NCI-H82 (cell line): ENCODE data around the gene NKTR.
"Not testable (repeated sequence)": the region's sequence is repeated elsewhere in the genome, so short reads cannot be mapped to it uniquely, and the experiment has no call there.

Experiments
- DNase-seq: peaks from one replicate; lab custom pipeline; 2025; lab: John Stamatoyannopoulos, UW

NKTR gene

DNA sequence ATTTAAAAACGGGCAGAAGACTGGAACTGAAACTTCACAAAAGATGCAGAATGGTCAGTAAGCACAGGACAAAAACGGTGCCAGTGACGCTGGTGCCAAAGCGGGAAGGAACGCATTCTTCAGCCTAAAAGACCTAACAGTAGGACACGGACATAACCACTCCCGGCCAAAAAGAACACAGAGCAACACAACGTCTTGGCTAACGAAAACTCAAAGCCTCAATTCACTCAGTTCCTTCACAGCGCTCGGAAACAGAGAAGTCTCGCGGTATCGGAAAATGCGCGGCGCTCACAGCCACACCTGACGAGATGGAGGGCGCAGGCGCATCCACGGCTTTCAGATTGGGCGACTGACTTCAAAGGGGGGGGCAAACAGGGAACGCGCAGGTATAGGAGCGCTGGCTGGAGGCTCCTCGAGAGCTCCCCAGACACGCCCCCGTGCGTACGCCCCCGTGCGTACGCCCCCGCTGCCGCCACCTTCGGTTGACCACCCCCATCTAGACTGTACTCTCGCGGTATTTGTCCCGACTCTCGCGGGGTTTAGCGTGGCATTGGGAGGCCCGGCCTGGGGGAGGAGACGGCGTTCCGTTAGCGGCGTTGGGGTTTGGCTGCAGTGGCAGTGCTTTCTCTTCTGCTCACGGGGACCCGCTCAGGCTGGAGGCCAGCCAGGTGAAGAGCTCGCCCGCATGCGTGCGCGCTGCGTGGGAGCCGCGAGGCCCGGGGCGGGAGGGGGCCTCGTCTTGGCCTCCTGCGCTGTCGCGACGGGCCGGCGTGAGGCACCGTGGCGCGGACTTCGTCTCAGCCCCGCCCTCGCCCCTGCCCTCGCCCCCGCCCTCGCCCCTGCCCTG is at the start of gene NKTR:
Gene NKTR, plus strand, starts transcription at position 576 of the 847 bp plus-strand sequence. CDS start 321 bp downstream, outside the sequence.
- DNase-seq = peak; percentile 99

DNA sequence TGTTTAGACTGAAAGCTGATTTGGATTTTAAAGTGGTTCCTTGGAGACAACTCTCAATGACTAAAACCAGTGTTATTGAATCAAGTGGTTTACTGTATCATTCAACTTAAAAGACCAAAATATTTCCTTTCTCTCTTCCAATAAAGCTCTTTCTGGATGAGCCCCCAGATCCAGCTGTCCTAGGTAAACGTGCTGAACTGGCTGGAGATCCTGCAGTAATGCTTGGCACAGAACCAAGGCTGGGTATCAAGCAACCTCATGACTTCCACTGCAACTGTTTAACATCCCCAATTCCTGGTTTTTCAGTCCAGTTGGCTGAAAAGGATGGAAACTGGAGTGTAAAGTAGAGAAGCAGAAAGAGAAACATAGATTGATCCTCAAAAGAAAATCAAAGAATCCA is 47.7 kb upstream of the NKTR start:
- no peak for DNase-seq

DNA sequence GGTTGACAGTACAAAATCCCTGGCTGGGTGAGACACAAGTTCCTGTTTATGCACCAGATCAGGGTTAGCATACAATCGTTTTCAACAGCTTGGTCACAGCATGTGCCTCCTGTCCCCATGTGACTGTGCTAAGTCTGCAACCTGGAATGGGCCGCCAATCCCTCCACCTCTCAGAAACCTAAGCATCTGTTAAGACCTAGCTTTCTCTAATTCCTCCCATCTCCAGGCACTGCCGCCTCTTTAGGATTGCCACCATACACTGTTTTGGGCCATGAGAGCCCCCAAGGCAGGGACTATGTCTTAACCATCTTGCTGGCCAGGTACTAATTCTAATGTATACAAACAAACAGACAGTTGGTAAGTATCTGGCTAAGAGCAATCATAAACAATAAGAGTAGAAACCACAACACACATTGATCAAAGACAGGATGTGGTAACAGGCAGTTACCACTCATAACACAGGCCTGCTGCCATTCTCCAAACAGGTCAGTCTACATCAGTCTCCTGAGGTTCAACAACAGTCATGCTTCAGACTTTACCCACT is 44.3 kb upstream of the NKTR start:
- DNase-seq = peak; percentile 82

DNA sequence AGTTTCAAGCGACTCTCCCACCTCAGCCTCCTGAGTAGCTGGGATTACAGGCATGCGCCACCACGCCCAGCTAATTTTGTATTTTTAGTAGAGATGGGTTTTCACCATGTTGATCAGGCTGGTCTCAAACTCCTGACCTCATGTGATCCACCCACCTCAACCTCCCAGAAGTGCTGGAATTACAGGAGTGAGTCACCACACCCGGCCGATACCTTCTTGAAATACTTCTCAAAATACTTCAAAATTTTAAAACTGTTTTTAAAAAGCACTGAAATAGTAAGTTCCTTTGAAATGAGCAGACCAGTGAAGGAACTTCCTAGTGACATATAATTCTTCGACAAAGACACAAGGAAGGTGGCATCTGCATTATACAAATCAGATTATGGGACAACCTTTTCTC is 43.7 kb upstream of the NKTR start:
- DNase-seq = not testable (repeated sequence)

DNA sequence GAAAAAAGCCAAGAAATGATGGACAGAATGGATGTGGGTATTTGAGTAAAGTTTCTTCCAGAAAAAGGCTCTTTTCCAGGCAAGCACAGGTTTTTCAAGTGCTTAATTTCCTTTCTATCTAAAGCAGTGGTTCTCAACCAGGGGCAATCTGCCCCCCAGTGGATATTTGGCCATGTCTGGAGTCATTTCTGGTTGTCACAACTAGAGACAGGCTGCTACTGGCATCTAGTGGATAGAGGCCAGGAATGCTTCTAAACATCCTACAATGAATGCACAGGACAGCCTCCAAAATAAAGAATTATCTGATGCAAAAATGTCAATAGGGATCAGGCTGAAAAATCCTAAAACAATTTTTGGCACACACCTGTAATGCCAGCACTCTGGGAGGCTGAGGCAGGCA is 42.6 kb upstream of the NKTR start:
- DNase-seq = peak; percentile 51

DNA sequence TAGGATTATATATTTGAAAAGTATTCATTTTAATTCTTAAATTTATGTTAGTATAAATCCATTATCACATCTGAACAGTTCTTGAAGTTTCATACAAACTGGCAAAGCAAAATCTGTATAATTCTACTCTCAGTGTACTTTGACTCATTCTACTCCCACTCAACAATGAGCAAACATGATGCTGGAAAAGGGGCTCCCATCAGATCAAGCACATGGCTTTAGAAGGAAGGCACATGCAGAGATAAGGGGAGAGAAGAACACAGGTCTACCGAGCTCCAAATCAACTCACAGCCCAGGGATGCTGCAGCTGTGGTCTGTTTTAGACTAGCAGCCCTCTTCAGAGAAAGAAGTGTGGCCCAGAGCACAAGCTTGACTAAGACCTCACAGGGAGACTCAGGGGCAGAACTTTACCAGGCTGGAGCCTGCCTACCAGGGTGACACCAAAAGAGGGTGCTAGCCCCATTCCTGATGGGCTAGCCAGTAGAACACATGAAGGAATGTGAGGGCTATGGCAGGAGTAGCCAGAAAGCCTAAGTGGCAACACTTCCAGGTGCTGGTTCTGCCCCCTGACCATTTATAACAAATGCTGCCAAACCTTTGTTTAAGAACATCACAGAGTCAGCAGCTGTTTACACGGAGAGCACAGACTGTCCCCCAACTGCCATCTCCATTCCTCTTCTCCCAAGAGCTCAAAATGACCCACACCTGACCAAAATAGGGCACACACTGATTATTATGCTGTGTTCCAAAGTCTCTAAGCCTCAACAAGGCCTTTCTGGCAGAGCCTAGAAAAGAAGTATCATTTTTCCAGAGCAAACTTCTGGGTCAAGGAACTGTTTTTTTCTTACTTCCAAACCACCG is 38.2 kb upstream of the NKTR start:
- DNase-seq = no peak

DNA sequence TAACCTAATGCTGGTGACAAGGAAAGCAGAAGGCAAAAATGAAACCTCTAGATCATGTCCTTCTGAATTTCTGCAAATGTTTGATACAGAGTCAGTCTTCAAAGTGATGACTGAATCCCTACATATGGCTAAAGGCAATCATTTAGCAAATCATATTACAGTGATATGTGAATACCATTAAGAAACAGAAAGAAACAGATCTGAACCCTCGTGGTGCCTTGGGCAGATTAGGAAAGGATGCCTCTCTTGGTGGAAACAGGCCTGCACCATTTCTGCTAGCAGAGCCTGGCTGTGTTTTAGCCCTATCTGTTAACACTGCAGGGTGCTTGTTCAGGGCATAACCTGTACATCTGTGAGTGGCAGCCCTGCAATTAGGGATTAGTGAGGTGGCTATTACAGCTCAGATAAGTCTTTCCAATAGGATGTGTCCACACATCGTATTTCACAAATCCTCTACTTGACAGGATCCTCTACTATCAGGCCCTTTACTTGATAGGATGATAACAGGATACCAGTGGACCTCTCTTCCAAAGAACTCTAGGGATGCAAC is 30.8 kb upstream of the NKTR start:
- peak; percentile 77 for DNase-seq

DNA sequence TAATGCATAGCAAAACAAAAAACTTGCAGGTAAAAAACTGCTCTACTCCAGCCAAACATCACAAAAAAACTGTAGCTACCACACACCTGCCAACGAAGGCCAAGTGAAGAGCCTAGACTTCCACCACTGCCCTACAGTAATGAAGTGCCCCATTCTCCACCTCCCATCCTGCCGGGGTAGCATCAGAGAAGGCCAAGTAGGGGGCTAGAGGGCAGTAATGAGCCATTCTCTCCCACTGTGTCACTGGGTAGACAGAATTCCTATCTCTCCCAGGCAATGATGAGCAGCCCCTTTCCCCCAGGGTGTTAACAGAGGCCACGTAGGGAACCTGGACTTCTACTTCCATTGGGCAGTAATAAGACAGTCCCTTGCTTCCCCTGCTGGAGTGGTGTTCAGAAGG is 28.2 kb upstream of the NKTR start:
- peak; percentile 67 for DNase-seq

DNA sequence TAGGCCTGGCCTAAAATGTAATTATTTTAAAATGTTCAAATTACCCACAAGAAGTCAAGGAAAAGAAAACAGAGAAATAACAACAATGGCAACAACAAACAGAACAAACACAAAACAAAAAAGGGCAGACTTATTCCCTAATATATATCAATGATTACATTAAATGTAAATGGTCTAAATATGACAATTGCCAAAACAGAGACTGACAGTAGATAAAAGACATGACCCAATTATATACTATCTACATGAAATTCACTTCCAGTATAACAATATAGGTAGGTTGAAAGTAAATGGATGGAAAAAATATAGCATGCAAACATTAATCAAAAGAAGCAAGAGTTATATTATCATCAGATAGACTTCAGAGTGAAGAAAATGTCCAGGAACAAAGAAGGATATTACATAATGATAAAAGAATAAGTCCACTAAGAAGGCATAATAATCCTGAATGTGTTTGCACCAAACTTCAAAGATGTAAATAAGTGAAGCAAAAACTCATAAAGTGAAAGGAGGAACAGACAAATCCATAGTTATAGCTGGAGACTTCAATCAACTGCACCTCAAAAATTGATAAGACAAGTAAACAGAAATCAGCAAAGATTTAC is 25.2 kb upstream of the NKTR start:
- DNase-seq = no peak

DNA sequence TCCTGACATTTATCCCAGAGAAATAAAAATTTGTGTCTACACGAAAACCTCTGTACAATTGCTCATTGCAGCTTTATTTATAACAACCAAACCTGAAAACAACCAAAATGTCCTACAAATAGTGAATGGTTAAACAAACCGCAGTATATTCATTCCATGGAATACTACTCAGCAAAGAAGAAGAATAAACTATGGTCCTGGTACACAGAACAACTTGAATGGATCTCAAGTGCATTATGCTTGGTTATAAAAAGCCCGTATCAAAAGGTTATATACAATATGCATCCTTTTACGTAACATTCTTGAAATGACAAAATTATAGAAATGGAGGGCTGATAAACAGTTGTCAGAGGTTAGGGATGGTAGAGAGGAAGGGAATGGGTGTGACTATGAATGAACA is 22.4 kb upstream of the NKTR start:
- DNase-seq = no peak

DNA sequence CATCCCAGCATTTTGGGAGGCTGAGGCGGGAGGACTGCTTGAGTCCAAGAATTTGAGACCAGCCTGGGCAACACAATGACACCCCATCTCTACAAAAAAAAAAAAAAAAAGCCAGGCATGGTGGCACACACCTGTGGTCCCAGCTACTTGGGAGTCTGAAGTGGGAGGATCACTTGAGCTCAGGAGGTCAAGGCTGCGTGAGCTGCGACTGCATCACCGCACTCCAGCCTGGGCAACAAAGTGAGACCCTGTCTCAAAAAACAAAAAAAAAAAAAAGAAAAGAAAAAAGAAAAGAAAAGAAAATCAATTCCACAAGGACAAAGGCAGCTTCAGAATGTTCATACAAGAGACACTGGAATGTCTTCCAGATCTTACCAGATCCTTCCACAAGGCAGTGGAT is 21.1 kb upstream of the NKTR start:
- DNase-seq = not testable (repeated sequence)

DNA sequence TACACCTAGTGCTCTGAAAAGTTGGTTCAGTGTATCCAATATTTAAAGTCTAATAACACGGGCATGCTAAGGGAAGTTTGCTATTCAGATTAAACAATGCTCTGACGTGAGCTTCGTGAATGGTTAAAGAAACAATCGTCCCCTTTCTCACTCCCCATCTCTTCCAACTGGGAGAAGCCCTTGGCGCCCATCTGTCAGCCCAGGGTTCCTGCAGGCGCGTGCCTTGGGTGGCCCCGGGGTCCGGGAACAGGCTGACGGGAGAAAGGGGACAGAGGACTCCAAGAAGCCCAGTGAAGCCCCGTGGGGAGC is 19.1 kb upstream of the NKTR start:
- peak; percentile 79 for DNase-seq

DNA sequence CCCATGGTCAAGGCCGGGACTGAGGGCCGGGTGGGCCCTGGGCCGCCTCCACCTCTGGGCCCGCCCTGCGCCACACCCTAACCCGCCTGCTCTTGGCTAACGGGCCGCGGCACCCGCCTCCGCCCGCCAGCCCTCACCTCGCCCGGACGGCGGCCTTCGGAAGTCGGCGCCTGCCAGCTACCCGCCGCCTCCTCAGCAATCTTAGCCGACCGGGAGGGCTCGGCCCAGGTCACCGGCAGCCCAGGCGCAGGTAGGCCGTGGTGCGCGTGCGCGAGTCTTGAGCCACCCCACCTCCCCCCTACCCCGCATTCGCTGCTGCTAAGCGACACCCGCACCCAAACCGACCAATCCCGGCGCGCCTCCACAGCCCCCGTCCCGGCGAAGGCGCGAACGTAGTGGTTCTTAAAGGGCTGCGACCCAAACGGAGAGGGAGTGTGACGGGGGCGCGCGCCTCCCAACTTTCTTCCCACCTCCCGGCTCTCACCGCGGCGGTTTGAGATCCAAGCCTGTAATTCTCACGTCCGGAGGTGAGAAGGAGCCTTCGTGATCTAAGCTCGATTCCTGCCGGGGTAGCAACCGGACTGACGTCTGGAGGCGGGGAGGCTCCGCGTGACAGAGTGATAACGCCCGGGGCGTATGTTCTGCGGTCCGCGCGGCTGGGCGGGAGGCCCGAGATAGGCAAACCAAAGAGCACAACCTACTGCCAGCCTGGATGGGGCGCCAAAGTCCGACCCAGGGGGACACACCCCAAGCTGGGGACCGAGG is 18.6 kb upstream of the NKTR start, which contains the start of gene SEC22C:
Gene SEC22C, minus strand, starts transcription at position 259 of the 765 bp plus-strand sequence. CDS start 12,921 bp downstream, outside the sequence.
- peak; percentile 97 for DNase-seq

DNA sequence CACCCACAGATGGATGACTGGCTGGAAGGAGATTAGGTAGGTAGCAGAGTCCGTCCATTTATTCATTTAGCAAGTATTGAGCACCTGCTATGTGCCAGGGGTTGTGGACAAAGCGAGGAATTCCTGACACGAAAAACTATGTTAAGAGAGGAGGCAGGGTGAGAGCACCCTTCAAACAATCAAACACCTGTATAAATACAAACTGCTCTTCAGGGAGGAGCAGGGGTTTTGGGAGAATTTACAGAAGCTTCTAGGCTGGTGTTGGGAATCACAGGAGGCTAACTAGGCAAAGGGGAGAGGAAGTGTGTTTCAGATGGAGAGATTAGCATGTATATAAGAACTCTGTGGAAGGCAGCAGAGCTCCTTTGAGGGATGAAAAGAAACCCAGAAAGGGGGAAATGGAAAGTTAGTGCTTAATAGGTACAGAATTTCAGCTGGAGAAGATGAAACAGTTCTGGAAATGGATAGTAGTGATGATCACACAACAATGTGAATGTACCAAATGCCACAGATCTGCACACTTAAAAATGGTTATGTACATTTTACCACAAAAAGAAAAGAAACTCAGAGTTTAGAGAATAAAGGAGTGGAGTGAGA is 17.9 kb upstream of the NKTR start:
- DNase-seq = peak; percentile 41

DNA sequence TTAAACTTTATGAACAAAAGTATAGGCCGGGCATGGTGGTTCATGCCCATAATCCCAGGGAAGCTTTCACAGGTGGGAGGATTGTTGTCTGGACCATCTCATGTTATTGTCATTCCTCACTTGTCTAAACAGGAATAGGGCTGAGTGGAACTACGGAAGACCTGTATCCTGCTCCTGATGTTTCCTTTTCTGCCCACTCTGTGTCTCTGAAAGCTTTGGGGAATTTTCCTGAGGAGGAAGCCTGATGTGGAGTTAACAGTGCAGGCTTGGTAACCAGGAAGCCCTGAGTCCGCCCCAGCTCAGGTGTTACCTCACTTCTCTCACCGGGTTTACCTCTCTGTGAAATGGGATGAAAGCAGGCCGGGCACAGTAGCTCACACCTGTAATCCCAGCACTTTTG is 11.9 kb upstream of the NKTR start:
- no peak for DNase-seq

DNA sequence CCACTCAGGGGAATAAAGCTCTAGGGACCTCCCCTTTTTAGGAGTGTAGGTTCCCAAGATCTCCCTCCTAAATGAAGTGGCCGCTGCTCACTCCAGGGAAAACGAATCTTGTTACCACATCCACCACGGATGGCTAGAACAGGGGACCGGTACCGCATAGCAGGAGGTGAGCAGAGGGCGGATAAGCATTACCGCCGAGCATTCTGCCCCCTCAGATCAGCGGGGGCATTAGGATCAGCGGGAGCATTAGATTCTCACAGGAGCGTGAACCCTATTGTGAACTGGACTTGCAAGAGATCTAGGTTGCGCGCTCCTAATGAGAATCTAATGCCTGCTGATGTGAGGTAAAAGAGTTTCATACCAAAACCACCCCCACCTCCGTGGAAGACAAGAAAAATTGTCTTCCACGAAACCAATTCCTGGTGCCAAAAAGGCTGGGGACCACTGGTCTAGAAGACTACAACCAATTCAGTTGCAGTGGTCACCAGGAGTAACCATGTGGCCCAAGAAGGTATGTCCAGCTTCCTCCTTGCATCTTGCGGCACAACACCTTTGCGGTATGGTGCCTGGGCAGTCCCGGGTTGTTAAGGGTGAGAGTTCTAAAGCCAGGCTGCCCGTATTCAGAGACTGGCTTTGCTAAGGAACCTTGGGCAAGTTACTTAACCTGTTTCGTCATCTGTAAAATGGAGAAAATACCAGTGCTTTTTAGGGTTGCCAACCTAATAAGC is 10.9 kb upstream of the NKTR start:
- peak; percentile 42 for DNase-seq

DNA sequence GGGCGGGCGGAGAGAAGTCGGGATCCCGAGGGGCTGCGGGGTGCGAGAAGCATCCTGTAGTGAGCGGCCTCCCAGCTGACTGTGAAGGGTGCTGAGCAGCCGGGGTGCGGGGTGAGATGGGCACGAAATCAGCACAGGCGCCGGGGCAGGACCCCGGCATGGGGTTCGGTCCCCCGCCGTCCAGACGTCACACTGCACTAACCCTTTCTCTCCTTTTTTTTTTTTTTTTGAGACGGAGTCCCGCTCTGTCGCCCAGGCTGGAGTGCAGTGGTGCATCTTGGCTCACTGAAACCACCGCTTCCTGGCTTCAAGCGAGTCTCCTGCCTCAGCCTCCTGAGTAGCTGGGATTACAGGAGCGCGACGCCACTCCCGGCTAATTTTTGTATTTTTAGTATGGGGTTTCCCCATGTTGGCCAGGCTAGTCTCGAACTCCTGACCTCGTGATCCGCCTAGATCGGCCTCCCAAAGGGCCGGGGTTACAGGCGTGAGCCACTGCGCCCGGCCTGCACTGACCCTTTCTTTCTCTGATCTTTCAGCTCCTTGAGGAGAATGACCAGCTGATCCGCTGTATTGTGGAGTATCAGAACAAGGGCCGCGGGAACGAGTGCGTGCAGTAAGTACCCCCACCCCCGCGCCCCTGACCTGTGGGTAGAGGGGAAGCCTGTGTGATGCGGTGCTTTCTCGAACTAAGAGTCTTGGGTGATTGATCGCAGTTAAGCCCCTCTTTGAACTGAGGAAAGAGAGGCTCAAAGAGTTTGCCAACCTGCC is 9.3 kb upstream of the NKTR start:
- peak; percentile 41 for DNase-seq

DNA sequence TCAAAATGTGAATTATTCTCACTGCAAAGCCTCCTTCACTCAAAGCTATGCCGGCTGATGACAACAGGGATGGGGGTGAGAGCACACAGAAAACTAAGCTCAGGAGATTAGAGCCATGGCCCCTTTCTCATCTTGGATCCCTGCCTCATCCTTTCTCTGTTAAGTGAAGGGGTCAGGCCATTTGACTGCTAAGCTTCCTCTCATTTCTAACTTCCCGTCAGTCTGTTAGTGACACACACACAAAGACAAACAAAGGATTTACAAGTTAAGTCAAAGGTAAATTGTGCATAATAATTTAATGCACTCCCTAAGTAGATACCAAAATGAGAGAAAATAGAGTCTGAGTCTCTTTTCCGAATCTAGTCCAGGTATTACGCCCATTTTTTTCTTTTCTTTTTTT is 8.7 kb upstream of the NKTR start:
- peak; percentile 41 for DNase-seq

DNA sequence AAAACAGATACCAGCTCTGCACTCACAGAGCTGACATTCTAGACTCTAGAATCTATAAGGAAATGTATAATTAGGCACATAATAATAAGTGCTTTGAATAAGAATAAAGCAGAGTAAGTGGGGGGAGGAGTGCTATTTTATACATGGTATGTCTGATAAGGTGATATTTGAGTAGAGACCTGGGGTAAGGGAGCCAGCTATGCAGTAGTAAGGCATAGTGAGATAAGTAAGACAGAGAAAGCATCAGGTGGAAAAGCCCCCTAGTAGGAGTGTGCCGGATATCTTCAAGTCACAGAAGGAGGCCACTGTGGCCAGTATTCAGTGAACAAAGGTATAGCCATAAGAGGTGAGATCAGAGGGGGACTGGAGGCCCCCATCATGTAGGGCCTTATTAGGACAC is 6.9 kb upstream of the NKTR start:
- no peak for DNase-seq
